Stimulated activated CD8-positive, alpha-beta memory T cell treated with anti-CD3 and anti-CD28 coated beads, Interleukin-7, amount 100 ng/mL, for 48 hours (primary cell): ENCODE data around the gene ENDOD1.

Experiments
- DNase-seq, 2 donors: peaks; one replicate each; pipeline ENCODE4 v3.0.0-alpha.2; 2020; ENCODE audit warnings: low read depth in 1 of 2; ENCODE audit errors: extremely low read depth in 1 of 2

The ENDOD1 gene

DNA sequence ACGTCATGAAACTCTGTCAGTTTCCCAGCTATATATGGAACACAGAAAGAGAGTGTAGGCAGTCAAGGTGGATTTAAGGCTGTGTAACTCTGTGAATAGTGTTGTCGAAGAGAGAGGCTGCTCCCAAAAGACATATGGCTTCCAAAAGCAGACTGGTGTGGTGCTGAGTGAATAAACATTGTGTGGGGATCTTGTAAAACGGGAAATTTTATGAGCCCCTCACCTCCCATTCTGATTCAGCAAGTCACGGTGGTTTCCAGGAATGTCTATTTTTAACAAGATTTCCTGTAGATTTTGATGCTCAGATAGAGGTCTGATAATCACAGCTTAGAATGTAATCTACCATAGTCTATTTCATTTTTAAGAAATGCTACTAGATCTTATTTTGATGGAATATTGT lies 73.5 kb downstream of the ENDOD1 start:
- no peak for DNase-seq

DNA sequence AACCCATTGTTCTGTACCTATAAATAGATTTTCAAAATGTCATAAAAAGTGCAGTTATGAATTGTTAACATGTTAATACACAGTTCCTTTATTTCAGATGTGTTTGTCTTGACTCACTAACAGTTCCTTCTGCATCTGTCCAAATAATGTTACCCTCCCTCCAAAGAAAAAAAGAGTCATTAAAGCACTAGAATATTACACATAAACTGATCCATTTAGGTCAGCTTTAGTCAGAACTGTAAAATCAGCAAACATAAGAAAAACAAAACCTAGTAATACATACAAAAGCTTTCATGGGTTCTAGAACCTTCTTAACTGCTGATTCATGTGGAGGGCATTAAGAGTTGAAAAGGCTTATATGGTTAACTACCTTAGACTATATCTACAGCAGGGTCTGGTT lies 76.0 kb downstream of the ENDOD1 start:
- DNase-seq = no peak

DNA sequence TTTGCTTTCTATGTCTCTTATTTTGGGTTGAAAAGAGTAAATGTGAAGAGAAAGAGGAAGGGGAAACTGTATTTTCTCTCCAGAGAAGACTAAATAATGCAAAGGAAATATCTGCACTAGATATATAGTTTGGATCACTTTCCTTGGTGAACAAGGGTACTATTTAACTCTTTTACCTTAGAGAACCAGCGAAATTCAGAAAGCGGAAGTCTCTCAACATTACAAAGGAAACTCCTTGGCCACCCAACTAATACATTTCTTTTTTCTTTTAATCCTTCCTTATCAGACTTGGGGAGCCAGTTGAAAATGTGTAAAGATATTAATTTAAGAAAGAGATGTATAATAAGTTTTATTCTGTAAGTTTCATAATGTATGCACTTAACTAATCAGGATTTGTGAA lies 77.1 kb downstream of the ENDOD1 start:
- DNase-seq = no peak

DNA sequence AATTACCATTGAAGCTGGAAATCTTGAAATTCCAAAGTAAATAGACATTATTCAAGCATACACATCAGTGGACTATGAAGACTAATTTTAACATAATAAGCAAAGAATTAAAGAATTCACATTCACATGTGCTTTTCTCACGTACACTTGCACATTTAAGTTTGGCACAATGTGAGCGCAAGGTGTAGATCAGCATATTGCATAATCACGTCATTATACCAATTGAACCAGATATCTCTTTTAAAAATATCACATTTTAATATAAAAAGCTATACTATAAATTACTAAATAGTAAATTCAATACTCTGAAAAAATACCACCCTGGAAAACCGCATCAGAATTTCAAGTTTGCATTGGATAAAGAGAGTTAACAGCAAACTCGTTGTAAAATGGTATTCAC lies 80.6 kb downstream of the ENDOD1 start:
- no peak for DNase-seq

DNA sequence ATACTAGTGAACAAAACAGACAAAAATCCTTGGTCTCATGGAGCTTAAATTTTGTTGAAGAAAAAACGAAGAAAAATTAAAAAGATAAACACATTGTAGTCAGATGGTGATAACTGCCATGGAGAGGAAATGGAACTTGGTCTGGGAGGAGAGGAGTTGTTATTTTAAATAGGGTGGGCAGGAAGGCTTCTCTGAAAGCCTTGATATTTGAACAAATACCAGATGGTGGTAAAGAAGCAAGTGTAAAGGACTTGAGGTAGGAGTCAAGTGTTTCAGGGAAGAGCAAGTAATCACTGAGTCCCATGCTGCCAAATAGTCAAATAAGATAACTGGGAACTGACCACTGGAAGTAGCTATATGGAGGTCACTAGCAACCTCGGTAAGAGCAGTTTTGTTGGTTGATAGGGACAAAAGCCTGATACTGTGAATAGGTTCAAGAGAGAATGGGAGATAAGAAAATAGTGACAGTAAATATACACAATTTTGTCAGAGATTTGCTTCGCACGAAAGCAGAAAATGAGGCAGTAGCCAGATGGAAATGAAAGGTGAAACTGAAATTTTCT lies 86.3 kb downstream of the ENDOD1 start:
- DNase-seq = no peak
